NCI-H524 (cell line): Measurements from ENCODE around the gene CRHR2.

Experiments used
- DNase-seq, 2 experiments: peaks; one replicate each; lab custom pipeline; 2025; lab: John Stamatoyannopoulos, UW

CRHR2 gene

DNA sequence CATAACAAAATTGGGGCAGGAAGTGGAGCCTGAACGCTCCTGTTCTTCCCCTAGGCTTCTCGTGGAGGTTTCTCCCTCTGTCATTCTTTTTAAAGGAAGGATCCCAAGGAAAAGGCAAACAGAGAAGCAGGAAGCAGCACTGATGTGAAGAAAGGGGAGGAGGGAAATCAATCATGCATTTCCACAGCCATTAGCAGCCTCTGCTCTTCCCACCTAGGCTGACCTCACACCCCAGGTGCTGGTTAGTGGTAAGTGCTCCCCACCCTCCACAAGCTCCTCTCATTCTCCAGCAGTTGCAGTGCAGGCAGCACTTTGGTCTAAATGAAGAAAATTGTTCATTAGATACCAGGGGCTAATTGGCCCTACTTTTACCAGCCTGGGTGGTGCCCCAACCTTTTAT, 2.6 kb downstream of the CRHR2 start:
- DNase-seq: no peak

DNA sequence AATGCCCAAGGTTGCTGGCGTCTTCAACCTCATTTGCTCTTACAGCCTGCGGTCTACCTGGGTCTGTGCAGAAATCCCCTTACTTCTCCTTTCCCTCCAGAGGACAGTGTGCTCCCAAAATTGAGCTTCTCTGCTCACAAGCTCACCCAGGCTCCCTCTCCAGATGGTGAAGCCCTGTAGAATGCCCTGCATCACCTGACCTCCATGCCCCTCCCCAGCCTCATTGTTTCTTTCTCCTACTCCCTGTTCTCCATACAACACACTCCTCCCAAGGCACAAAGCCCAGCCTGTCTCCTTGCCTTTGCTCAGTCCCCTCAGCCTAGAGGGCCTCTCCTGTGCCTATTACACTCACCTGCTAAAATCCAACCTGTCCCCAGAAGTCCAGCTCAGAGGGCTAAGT, 3.5 kb downstream of the CRHR2 start:
- DNase-seq: peak in 1 of 2 experiments; percentile 12

DNA sequence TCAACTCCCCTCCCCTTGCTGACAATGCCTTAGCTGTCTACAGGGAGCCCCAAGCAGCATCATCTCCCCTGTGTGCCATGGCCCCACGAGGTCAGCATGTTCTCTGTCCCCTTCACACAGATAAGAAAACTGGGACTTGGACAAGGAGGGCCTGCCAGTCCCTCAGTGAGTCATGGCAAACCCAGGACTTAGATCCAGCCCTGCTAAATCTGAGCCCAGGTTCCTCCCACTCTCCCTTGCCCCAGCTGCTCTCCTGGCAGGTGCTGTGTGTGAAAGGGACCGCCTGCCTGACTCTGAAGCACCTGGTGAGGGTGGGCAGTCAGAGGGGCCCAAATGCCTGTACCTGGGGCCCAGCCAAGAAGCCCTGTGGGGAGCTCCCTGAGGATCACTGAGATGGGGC, 7.4 kb downstream of the CRHR2 start:
- no peak for DNase-seq

DNA sequence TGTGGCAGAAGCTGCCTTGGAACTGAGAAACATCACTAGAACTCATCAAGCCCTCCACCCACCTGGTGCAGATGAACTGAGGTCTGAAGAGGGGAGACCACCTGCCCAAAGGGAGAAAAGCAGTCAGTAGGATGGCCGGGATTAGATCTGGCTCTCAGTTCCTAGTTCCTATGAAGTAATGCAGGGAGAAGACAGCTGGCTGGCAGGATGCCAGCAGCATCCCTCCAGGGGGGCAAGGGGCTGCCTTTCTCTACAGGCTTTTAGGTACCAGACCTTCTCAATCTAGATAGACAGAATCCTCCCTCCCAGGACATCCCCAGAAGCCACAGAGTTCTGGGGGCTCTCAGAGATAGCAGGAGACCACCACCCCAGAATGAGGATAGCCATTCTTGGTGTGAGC, 7.8 kb downstream of the CRHR2 start:
- peak in 1 of 2 experiments; percentile 18 for DNase-seq

DNA sequence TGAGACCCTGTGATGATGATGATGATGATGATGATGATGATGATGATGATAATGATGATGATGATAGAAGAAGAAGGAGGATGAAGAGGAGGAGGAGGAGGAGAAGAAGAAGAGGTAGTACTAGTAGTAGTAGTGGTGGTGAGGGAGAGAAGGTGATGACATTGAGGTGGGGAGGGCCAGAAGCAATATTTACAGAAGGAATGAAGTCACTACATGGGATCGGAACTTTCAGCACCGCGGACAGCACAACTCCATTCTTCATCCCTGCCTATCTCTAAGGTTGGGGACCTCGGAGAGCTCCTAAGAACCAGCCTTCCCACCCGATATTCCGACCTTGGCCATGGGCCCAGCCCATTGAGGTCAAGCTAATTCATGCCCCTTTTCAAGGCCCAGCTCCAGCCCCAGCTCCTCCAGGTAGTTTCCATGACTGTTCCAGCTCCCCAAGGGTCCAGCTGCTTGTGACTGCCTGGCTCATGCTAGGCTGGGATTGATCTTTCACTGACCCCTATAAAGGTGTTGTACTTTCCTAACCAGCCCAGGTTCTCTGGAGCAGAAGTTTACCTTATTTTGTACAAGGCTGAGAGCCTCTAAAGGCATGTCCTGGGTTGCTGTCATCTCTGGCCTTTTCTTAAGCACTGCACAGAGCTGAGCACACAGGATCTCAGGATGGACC, 10.3 kb downstream of the CRHR2 start:
- no peak for DNase-seq

DNA sequence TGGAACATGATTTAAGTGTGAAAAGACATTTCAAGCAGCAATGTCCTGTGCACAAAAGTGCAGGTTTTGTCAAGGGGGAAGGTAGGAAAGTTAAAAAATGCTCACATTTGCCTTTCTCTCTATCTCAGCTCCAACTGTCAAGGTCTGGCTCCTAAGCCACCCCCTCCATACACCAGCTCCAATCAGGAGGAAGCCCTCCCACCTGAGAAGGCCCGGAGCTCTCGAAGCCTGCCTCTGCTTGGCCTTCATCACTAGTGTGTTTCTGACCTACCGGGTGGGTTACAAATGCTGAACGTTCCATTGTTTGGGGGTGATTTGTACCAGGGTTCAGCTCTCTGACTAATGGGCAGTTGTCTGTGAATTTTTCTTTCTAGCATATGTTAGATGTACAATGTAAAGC, 14.2 kb downstream of the CRHR2 start:
- no peak for DNase-seq

DNA sequence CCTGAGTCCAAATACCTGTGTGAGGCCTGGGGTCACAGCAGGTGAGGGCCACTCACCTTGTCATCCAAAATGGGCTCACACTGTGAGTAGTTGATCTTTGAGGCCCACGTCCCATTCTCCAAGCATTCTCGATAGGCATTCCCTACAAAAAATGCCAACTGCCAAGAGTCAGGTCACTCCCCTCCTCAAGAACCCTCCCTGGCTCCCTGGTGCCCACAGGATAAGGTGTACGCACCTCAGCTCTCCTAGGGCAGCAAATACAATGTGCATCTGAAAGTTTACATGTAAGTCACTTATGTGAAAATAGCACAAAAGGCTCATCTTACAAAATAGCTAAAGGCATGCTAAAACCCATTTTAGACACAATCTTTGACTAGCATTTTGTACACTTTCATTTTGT, 15.1 kb downstream of the CRHR2 start:
- DNase-seq: no peak

DNA sequence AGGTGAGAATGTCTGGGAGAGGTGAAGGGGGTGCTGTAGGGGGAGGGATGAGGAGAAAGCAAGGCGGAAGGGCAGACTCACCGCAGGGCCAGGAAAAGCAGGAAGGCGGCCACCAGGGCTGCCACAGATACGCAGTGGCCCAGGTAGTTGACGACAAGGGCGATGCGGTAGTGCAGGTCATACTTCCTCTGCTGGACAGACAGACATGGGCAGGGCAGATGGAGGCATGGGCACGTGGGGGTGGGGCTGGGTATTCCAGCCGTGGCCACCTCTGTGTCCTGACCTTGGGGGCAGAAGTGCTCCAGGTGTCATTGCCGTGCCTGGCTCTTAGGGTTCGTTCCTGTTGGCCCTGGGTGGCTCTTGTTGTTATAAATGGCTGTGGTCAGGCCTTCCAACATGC, 16.8 kb downstream of the CRHR2 start:
- no peak for DNase-seq

DNA sequence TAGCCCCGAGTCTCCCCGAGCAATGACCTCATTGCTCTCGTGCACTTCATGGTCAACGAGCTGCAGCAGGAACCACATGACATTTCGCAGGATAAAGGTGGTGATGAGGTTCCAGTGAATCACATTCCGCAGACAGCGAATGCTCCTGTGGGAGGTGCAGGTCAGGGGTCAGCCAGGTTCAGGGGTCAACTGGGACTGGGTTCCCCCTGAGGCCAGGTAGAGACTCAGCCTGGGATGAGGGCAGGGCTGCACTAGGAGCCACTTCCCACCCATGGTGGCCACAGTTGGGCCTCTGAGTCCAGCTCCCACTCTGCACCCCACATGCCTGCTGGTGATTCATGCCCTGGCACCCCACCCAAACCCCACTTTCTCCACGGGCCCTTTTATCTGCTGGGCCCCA, 17.2 kb downstream of the CRHR2 start:
- DNase-seq: no peak

DNA sequence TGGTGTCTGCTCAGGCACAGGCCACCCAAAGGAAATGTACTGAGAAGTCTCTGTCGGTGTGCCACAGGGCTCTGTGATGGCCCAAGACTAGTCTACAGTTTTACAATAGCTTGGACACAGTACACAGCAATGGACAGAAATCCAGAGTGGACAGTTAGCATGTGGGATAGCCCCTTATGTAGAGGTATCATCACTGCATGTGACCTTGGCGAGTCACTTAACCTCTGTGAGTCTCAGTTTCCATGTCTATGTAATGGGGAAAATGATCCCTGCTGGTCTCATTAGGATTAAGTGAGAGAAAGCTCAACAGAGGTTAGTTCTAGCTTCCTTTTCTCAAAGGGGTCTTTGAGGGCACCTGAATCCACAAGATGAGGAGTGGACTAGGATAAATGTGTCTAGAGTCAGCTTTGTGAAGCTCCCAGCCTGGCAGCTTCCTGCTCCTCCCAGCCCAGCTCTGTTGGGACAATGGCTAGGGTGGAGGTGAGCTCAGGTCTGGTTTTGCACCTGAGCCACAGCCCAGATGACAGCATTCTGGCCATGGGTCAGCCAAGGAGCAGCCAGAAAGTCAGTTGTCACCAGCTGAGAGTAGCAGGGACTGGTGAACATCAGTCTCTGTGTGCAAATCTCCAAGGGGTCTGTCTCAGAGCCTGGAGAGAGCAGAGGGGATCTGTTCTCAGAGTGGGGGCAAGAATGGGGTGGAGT, 17.9 kb downstream of the CRHR2 start:
- no peak for DNase-seq

DNA sequence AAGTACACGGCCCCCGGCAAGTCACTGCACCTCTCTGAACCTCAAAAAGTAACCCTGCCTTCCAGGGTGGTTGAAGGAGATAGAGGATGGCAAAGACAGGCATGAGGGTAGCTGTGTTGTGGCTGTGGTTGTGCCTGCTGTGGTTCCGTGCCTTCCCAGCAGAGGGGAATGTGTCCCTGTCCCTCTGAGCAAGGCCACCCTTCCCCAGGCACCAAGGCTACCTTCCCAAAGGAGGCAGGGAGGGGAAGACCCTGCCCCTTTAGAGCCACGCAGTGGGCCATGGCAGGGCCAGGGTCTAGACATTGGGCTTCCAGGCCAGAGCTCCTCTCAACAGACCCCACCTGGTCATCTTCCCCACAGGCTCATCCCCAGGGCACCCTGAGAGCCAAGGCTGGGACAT, 18.8 kb downstream of the CRHR2 start:
- no peak for DNase-seq

DNA sequence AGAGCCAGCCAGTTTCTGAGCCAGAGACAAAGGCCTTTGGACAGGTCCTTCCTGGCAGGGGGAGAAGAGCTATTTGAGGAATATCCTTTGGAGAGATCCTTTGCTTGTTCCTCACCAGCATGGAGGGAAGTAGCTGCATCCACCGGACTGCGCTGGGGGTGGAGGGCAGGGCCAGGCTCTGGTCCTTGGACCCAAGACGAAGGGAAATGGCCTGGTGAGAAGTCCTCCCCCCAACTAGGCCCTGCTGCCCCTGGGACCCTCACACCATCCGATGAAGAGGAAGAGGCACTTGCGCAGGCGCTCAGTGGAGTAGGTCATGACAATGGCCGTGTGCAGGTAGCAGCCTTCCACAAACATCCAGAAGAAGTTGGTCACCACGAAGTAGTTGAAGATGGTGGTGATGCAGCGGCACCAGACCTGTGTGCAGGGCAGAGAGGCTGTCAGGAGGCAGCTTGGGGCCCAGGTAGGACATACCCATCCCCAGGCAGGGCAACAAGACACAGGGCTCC, 19.8 kb downstream of the CRHR2 start:
- no peak for DNase-seq

DNA sequence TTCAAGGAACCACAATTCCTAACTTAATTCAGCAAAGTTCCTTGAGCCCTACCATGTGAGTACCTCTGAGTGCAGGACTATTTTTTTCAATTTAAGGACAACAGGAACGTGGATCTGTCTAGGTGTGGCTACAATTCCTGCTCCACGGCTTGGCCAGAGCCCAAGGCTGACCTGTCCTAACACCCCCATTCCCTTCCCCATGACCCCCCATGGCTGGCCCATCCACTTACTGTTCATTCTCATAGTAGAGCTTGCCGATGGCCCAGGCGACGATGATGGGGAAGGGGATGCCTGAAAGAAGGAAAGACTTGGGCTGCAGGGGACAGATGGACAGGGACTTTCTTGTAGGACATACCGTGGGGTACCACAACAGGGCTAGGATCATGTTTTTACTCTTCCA, 20.3 kb downstream of the CRHR2 start:
- DNase-seq: no peak

DNA sequence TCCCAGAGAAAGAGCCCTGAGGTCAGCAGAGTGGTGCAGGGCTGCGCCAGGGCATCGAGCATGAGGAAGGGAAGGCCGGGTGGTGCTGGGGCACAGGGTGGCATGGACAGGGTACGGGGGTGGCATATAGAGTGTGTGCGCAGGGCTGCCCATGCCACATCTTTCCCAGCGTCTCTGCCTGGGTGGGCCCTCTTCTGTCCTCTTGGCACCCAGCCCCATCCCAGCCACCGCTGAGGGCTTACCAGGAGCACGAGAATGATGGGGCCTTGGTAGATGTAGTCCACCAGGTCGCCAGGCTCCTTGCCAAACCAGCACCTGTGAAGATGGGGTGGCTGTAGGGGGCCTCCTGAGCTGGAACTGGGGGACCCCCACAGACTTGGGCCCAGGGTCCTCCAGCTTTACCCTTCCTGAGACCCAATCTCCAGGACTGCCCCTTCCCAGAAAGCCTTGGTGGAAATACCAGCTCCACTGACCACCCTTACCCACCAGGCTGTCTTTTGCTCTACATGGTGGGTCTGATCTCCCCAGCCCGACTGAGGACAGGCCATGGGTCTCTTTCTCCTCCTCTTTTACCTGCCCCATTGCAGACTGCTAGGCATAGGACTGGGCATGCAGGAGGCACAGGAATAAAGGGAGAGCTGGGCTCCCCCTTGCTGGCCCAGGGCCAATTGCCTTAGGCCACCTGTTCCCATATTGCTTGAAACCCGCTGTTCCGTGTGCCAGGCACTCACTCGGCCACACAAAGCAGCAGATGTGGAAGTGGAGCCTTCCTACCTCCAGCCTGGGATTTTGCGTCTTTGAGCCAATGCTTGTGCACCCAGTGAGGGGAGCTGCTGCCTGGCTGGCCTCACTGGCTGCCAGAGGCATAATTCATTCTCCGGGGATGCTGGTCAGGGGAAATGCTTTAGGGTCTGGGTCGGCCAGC, 21.7 kb downstream of the CRHR2 start:
- peak; percentile 90 to 96 for DNase-seq

DNA sequence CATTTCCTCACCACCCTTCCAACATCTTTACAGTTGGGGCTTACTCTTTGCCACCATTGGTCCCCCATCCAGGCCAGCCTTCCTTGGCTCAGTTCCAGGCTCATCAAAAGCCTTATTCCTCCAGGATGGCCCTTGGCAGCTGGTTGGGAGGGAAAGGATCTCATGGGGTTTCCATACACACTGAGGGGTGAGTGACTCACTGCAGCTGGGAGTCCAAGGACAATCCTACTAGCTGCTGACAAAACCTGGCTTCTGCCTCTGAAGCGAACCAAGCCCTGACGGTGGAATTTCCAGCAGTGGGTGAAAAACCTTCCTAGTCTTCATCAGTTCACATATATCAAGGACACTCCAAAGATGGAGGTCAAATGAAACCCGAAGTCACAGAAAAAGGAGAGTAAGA, 22.9 kb downstream of the CRHR2 start:
- DNase-seq: peak; percentile 37 to 72

DNA sequence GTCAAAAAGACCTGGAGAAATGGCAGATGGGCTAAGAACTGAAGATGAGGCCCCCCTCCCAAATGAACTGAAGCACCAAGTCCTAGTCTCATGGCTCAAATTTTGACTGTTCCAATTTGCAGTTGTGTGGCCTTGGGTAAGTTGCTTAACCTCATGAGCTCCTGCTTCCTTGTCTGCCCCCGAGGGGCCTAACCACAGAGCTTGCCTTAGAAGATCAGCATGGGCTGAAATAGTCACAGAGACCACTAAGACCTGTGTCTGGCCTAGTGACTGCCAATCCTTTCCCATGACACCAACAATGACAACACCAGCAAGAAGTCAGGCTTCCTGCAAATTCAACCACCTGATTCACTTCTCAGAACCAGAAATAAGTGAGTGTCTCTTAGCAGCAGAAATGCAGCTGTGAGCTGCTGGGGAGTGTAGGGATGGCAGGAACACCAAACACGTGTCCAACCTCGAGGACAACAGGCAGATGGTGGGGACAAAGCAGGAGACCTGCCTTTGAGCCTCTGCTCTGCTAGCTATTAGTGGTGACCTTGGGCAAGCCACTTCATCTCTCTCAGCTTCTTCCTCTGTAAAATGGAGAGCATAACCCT, 23.7 kb downstream of the CRHR2 start:
- DNase-seq: no peak

DNA sequence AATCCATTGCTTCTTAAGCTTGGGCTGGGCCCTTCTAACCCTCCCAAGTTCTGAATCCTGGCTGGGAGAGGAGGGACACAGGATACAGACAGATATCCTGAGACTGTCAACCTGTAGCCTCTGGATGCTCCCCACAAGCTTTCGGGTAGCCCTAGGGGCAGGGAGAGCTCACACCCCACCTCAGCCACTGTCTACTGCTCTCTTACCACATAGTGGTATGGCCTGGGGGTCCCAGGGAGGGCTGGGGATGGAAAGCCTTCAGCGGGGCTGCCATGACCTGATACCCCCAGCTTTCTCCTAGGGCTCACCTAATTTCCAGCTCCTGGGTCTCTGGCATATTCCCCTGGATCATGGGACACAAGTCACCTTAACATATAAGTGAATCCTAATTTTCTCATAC, 25.1 kb downstream of the CRHR2 start:
- DNase-seq: no peak

DNA sequence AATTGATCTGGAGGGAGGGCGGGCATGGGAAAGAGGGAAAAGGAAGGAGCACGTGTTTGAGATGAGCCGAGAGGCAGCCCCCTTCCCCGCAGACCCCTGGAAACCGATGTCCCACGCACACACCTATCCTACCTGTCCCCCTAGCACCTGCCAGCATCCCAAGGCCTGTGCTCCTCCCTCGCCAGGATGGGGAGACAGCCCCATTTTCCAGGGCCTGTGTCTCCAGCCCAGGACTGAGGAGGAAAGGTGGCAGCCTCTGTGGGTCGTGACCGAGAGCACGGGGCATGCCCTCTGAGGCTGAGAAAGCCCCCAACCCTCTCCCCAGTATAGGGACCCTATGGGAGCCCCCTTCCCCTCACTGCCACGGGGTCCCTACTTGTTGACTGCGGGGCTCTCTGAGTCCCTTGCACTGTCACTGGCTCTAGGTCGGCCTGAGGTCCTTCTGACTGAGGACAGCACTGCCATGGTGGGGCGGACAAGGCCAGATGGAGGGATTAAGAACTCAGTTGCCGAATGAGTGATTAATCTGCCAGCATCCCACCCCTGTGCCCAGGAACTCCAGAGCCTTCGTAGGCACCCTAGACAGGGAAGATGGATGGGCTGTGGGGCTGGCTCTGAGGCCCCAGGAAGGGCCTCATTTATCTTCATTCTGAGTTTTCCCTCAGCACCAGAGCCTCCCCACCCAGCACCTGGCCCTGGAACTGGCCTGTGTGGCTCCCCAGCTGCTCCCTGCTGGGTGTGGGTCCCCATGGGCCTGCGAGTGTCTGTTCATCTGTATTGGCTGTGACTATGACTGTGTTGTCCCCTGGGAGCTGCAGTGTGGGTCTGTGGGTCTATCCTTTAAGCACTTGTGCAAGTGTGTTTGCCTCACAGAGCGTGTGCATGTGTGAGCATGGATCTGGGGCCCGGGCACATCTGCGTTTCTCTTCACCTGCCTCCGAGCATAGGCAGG, 26.0 kb downstream of the CRHR2 start:
- DNase-seq: peak; percentile 33 to 68

DNA sequence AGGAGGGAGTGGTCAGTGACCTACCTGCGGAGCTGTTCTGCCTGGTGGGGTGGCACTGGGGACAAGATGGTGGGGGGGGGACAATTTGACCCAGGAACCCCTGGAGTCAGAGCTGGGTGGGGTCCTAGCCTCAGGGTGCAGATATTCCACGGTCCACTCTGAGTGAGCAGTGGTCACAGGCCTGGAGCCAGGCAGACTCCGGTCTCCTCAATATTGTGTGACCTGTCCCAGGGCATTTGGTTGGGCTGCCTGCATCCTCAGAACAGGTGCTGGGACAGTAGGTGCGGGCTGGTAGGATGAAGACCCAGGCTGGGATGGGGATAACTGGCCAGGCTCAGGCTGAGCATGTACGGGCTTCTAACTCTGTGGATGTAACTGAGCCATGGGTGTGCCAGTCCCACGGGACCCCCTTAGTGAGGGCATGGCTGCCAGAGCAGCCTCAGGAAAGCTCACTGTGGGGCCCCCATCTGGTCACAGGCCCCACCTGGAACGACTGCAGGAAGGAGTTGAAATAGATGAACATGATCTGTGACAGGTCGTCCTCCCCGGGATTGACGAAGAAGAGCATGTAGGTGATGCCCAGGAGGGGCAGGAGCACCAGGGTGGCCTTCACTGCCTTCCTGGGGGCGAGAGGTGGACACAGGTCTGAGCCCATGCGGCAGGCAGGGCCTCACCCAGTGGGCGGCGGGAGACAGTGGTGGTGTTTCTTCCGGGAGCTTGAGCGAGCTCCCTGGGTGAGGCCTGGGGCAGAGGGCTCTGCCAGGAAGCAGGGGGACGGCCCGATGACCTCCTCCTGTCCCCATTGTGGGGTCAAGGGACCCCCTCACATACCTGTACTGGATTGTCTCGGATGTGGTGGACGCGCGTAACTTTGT, 26.9 kb downstream of the CRHR2 start:
- no peak for DNase-seq
